Measurements from ENCODE around the gene SLC2A5.

The SLC2A5 gene

DNA sequence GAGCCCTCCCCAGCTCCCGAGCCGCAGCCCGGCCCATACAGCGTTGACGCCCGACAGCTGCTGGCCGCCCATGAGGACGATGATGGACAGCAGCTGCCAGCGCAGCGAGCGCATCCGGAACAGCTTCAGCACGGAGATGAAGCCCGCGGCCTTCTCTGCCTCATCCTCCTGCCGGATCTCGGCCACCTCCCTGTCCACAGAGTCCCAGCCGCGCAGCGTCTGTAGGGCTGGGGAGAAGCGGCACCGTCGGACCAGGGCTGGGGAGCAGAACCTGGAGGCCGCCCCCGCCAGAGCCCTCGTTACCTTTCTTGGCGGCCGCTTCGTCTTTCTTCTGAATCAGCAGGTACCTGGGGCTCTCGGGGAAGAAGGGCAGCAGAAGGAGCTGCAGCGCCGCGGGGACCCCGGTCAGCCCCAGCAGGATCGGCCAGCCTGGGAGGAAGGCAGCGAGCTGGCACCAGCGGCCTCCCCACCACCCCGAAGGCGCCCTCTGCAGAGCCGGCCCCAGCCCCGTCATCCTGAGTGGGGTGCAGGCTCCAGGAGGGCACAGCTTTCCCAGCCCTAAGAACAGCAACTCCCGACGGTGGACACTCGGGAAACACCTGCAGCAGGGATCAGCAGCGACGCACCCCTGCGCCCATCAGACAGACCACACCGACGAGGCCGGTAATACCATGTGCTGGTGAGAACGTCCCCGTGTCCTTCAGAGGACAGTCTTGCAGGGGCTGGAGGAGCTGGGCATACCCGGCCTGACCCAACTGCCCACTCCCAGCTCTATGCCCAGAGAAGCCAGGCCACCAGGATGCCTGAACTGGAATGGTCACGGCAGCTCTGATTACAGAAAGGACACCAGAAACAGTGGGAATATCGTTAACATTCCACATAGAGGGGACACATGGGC lies 29.4 kb downstream of the SLC2A5 start:
- no peaks in the 10 kb centered on the region for H3K27me3 ChIP-seq (ENCODE audit: insufficient read depth, poor library complexity, severe bottlenecking)
- no peak overlapping the region for H3K27ac ChIP-seq (replicated peaks)
- no peak overlapping the region for H3K4me3 ChIP-seq (replicated peaks; ENCODE audit: insufficient read depth, low read length)
- TF ChIP-seq SPI1 (IDR thresholded peaks at IDR 0.05; ENCODE audit: borderline replicate concordance, low read depth) (no peak), CTCF (IDR thresholded peaks at IDR 0.05; ENCODE audit: insufficient read depth, low read length) (no peak), POLR2AphosphoS5 (IDR thresholded peaks at IDR 0.05; ENCODE audit: low read depth) (no peak), GABPA (IDR thresholded peaks at IDR 0.05; ENCODE audit: low read depth) (no peak)
- TF ChIP-seq, protein P1, sequence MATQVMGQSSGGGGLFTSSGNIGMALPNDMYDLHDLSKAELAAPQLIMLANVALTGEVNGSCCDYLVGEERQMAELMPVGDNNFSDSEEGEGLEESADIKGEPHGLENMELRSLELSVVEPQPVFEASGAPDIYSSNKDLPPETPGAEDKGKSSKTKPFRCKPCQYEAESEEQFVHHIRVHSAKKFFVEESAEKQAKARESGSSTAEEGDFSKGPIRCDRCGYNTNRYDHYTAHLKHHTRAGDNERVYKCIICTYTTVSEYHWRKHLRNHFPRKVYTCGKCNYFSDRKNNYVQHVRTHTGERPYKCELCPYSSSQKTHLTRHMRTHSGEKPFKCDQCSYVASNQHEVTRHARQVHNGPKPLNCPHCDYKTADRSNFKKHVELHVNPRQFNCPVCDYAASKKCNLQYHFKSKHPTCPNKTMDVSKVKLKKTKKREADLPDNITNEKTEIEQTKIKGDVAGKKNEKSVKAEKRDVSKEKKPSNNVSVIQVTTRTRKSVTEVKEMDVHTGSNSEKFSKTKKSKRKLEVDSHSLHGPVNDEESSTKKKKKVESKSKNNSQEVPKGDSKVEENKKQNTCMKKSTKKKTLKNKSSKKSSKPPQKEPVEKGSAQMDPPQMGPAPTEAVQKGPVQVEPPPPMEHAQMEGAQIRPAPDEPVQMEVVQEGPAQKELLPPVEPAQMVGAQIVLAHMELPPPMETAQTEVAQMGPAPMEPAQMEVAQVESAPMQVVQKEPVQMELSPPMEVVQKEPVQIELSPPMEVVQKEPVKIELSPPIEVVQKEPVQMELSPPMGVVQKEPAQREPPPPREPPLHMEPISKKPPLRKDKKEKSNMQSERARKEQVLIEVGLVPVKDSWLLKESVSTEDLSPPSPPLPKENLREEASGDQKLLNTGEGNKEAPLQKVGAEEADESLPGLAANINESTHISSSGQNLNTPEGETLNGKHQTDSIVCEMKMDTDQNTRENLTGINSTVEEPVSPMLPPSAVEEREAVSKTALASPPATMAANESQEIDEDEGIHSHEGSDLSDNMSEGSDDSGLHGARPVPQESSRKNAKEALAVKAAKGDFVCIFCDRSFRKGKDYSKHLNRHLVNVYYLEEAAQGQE (IDR thresholded peaks at IDR 0.05; ENCODE audit: insufficient replicate concordance, low read depth) = no peak
- DNase-seq (ENCODE audit: low read depth in 1 of 2, low spot score in 1 of 2) = no peak

DNA sequence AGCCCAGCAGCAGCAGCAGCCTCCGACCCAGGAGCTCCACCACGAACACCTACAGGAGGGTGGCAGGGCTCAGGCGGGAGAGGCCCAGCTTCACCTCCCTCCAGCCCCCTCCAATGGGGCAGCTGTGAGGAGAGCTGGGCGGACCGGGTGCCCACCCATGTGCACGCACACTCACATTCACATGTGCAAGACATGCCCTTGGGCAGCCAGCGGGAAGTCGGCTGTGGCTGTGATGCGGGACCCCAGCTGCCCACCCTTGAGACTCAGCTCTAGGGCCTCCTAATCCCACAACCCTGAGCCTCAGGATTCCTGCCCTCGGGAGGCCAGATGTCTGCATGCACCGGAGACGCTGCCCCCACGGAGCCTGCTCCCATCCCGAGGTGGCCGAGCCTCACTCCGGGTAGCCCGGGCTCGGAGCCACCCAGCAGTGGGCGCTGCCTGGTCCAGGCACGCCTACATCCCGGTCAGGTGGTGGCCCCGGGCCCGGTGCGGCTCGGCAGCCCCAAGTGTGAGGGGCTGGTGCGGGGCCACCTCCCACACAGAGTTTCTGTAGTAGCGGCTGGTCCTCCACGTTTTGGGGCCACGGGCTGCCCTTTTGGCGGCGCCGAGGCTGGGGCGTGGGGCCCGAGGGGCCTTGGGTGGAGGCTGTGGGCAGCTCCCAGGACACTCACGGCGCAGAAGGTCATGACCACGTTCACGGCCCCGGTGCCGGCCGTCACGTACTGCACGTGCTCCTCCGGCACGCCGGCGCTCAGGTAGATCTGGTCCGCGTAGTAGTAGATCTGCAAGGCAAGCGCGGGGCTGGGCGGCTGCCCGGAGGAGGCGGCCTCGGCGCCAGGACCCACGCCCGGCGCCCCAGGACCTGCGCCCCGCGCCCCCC lies 30.3 kb downstream of the SLC2A5 start:
- TF ChIP-seq SPI1 (IDR thresholded peaks at IDR 0.05; ENCODE audit: borderline replicate concordance, low read depth) (no peak), POLR2AphosphoS5 (IDR thresholded peaks at IDR 0.05; ENCODE audit: low read depth) (no peak), GABPA (IDR thresholded peaks at IDR 0.05; ENCODE audit: low read depth) (no peak), CTCF (IDR thresholded peaks at IDR 0.05; ENCODE audit: insufficient read depth, low read length) (no peak)
- TF ChIP-seq, protein P1 (IDR thresholded peaks at IDR 0.05; ENCODE audit: insufficient replicate concordance, low read depth) = no peak
- no peak overlapping the region for H3K27ac ChIP-seq (replicated peaks)
- DNase-seq (ENCODE audit: low read depth in 1 of 2, low spot score in 1 of 2) = no peak
- H3K4me3 ChIP-seq (replicated peaks; ENCODE audit: insufficient read depth, low read length) = no peak overlapping the region
- H3K27me3 ChIP-seq (ENCODE audit: insufficient read depth, poor library complexity, severe bottlenecking) = no peaks in the 10 kb centered on the region

DNA sequence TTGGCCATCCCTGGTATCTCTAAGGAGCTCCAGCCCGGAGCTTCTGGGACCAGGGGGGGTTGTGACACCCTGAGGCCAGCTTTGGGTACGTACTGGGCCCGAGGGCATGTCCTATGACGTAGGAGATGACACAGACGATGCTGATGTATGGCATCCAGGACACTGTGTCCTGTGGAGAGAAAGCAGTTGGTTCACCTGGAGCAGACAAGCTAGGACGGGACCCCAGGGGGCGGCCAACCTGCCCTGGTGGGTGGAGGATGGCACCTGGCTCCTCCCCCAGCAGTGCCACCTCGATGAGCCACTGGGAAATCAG lies 31.1 kb downstream of the SLC2A5 start:
- TF ChIP-seq, protein P1 (IDR thresholded peaks at IDR 0.05; ENCODE audit: insufficient replicate concordance, low read depth) = no peak
- TF ChIP-seq SPI1 (IDR thresholded peaks at IDR 0.05; ENCODE audit: borderline replicate concordance, low read depth) = no peak
- TF ChIP-seq GABPA (IDR thresholded peaks at IDR 0.05; ENCODE audit: low read depth) = no peak
- TF ChIP-seq POLR2AphosphoS5 (IDR thresholded peaks at IDR 0.05; ENCODE audit: low read depth) = no peak
- no peak for TF ChIP-seq CTCF (IDR thresholded peaks at IDR 0.05; ENCODE audit: insufficient read depth, low read length)
- no peak for DNase-seq (ENCODE audit: low read depth in 1 of 2, low spot score in 1 of 2)
- Histone ChIP-seq H3K27ac (replicated peaks) (no peak overlapping the region), H3K27me3 (ENCODE audit: insufficient read depth, poor library complexity, severe bottlenecking) (no peaks in the 10 kb centered on the region), H3K4me3 (replicated peaks; ENCODE audit: insufficient read depth, low read length) (no peak overlapping the region)

Measured in HL-60 (cell line).